GM13976 (cell line): ENCODE results near the gene ANTKMT.
A peak's percentile ranks its signal among the peaks of the same experiment; 100 is the strongest.
"Not testable (repeated sequence)": the region's sequence is repeated elsewhere in the genome, so short reads cannot be mapped to it uniquely, and the experiment has no call there.

Experiments
- DNase-seq: peaks from one replicate; pipeline ENCODE4 v3.0.0; 2012; ENCODE audit warnings: low spot score
- in situ Hi-C: fragments of 300-500 bp; cut with MboI; formaldehyde crosslinking; loops from one replicate; pipeline ENCODE4 v1.12.0; 2022; ENCODE audit warnings: low sequenced_read_pairs, mixed read lengths, inconsistent platforms; ENCODE audit not compliant: unreplicated experiment
- TF ChIP-seq, protein P1 (sequence below): IDR thresholded peaks from 2 replicates; pipeline ENCODE4 v1.5.1; 2012; ENCODE audit warnings: borderline replicate concordance, mild to moderate bottlenecking; ENCODE audit not compliant: insufficient read depth; ENCODE audit errors: extremely low read depth, missing control alignments, control extremely low read depth

Gene ANTKMT

GRCh38 chr16:741986-742629 is 21.2 kb downstream of the ANTKMT start:
- DNase-seq, result no peak
- in situ Hi-C loops, result no loop called here

GRCh38 chr16:742894-743293 is 21.9 kb downstream of the ANTKMT start:
- in situ Hi-C loops, DNase-seq: not testable (repeated sequence)

More at GRCh38 chr16:741986-742629, 21.2 kb downstream of the ANTKMT start:
- TF ChIP-seq, protein P1, sequence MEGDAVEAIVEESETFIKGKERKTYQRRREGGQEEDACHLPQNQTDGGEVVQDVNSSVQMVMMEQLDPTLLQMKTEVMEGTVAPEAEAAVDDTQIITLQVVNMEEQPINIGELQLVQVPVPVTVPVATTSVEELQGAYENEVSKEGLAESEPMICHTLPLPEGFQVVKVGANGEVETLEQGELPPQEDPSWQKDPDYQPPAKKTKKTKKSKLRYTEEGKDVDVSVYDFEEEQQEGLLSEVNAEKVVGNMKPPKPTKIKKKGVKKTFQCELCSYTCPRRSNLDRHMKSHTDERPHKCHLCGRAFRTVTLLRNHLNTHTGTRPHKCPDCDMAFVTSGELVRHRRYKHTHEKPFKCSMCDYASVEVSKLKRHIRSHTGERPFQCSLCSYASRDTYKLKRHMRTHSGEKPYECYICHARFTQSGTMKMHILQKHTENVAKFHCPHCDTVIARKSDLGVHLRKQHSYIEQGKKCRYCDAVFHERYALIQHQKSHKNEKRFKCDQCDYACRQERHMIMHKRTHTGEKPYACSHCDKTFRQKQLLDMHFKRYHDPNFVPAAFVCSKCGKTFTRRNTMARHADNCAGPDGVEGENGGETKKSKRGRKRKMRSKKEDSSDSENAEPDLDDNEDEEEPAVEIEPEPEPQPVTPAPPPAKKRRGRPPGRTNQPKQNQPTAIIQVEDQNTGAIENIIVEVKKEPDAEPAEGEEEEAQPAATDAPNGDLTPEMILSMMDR, result no peak

- in situ Hi-C loops, result no loop called here
- TF ChIP-seq, protein P1, result no peak
Observed at GRCh38 chr16:743794-744500, 23.0 kb downstream of the ANTKMT start.

GRCh38 chr16:745739-746138 is 24.8 kb downstream of the ANTKMT start:
- in situ Hi-C loops, result no loop called here
- peak; percentile 81 for DNase-seq
- TF ChIP-seq, protein P1, result no peak

More at GRCh38 chr16:743794-744500, 23.0 kb downstream of the ANTKMT start:
- no peak for DNase-seq

DNA sequence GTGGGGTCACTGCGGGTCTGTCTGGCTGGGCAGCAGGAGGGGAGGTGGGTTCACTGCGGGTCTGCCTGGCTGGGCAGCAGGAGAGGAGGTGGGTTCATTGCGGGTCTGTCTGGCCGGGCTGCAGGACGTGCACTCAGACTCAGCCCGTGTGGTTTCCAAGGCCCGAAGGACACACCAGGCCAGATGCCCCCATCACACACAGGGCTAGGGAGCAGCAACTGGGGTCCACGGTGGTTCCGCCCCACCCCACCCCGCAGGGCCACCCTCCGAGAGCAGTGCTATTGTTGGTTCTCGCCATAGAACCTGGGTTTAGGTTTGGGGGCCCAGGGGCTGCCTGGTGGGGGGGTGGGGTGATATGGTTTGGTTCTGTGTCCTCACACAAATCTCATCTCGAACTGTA is 25.7 kb downstream of the ANTKMT start:
- TF ChIP-seq, protein P1, result no peak
- DNase-seq, result no peak
- in situ Hi-C loops, result no loop called here

- no peak for DNase-seq
- in situ Hi-C loops, result no loop called here
- TF ChIP-seq, protein P1, result no peak
Observed at GRCh38 chr16:747978-748746, 27.2 kb downstream of the ANTKMT start.
